Ramos (cell line): Measurements from ENCODE around the gene MUC5B.

ENCODE experiments used
- in situ Hi-C: fragments of 300-500 bp; cut with MboI; formaldehyde crosslinking; loops from one replicate; pipeline ENCODE4 v1.14.3; 2022; ENCODE audit warnings: low sequenced_read_pairs; ENCODE audit not compliant: unreplicated experiment

Gene MUC5B

DNA sequence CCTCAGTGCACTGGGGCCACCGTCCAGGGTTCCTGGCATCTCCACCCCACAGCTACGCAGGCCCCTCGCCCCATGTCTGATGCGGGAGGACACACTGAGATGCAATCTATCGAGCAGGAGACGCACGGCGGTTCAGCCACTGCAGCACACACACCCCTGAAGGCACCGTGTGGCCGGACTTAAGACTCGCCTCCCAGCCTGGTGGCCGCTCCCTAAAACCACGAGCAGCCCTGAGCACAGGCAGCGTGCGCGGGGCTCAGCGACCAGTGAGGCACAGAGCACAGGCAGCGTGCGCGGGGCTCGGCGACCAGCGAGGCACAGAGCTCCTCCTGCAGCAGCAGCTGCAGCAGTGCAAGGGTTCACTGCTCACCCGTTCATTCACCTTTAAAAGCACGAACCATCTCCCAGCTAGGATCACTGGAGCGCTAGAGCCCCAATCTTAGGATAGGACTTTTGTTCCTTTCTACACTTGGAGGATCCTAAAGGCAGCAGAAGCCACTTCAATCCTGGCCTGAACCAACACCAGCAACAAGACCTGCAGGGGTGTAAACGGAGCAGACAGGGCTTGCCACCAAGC, 55.2 kb downstream of the MUC5B start:
- in situ Hi-C loops, result no loop called here

DNA sequence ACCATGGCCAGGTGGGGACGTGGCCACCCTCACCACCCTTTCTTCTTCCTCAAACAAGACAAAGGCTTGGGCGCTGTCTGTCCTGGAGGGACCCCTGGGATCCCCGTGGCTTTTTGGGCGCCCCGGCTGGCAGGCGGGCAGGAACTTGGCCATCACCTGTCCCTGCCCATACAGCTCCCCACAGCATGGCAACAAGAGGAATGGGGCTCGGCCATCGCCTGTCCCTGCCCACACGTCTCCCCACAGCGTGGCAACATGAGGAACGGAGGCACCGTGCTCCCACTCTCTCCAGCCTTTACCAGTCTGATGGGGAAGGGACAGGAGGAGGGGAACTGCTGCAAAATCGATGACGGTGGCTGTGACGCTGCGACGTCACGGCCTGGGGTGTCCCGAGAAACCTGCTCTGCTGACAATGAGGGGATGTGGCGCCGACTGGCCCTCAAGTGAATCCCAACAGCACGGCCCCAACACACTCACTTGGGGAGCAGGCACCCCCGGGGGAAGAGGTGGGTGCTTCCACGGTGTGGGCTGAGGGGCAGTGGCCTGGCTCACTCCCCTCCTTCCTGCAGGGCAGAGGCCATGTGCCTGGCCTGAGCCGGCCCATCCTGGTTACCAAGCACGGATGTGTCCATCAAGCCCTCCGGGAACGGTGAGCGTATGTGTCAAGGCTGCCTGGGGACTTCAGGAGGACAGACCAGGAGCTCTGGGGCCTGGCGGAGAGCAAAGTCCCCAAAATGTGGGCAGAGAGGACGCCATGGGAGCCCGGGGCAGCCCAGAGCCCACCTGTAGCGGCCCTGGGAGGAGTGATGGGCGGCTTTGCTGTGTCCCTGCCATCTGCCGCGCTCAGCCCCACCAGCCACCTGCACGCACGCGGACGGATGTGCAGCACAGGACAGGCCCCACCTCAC, 56.2 kb downstream of the MUC5B start:
- in situ Hi-C loops, result no loop called here

DNA sequence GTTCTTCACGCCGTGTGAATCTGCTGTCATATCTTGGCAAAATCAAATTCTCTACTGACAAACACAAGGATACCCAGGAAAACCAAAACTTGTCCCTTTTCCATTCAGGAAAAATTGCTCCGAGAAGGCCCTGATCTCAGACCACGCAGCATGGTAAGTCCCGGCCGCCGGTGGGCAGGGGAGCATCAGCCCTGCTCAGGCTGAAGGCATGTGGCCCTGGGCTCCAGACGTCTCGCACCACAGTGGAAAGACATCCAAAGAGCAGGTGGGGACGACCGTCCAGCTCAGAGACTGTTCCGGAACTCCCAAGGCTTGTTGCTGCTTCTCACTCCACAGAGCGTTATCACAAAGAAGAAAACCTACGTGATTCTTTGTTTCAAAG, 56.8 kb downstream of the MUC5B start:
- in situ Hi-C loops, result no loop called here

DNA sequence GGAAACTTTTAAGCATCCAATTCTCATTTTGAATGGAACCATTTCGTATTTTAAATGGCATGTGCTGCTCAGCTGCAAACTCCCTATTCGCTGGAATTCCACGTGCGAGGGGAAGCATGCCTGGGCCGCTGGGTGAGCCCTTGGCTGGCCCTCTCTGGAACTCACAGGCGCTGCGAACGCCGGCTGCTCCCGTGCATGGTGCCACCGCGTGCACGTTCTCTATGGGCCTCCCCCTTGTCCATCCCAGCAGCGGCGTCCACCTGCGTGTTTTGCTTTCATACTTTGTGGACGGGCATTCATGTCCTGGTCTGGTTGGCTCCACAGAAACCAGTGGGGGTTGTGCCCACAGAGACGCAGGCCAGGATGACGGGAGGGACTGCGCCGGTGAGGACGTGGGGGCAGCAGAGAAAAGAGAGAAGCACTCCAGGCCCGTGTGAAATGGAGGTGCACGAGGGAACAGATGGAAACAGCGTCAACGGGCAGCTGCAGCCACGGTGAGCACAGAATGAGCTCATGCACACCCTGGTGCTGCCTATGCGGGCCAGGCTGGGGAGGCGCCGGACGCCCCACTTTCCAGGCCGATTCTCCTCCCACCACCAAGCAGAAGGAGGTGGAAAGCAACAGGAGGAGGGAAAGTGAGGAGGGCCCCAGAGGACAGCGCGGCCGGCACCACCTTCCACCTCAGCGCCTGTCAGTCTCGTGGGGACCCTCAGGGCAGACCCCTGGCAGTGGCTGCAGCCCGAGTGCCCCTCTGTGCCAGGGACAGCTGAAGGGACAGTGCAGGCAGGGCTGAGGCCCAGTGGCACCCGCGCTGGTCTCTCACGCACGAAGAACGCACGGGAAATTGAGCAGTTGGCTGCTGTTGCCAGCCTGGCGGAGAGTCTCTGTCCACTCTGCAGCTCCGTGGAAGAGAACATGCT, 57.5 kb downstream of the MUC5B start:
- in situ Hi-C loops, result no loop called here

DNA sequence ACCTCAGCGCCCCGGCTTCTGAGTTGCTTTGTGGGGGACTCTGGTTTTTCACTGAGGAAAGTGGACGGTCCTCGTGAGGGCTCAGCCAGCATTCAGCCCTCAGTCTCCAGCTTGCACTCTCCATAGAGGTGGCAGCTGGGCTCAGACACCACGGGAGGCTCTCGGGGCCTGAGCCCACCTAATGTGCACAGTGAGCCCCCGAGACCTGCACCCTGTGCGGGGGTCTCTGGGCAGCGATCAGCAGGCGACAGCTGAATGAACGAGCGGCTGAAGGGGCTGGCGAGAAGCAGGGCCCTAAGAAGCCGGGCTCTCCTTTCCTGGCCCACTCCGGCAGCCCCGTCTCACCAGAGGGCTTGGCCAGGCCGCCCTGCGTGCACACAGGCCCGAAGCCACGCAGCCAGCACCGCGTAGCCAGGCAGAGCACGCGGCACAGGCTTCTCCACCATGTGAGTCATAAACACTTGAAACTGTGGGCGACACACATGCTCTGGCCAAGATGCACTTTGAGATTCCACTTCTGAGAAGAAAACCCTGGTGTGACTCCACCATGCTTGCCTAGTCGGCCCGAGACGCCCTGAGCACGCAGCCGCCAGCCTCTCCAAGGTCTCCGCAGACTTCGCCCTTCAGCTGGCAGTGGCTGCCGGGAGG, 58.6 kb downstream of the MUC5B start:
- in situ Hi-C loops, result no loop called here

DNA sequence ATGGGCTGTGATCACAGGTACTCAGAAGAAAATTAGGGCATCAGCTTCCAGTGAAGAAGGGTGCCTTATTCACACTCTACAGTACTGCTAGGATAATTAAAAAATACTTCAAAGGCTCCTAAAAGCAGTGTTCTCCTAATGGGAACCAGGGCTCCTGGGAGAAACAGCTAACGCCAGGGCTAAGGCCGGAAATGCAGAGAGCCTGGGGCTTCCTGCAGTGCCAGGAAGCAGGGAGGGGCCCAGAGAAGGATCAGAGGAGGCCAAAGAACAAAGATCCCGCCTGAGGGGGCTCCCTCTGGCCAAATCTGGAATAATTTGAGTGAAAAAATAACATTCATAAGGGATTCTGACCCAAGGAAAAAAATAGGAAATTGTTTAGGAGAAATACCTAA, 59.1 kb downstream of the MUC5B start:
- in situ Hi-C loops, result no loop called here

DNA sequence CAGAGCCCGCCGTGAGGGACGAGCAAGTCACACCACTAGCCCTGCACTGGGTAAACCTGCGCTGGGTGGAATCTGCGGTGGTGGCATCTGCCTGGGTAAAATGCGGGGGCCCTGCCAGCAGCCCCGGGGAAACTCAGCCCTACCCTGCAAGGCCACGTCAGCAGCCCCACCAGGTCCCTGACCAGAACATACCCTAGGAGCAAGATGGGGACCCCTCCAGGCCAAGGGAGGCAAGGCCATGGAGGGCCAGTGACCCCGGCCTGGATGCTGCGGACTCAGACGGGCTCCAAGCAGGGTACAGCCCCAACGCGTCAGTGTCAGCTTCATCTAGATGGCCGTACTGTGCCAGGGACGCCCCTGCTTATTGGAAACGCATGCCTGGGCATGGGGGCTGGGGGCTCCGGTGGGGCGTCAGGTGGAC, 60.2 kb downstream of the MUC5B start:
- in situ Hi-C loops, result no loop called here

DNA sequence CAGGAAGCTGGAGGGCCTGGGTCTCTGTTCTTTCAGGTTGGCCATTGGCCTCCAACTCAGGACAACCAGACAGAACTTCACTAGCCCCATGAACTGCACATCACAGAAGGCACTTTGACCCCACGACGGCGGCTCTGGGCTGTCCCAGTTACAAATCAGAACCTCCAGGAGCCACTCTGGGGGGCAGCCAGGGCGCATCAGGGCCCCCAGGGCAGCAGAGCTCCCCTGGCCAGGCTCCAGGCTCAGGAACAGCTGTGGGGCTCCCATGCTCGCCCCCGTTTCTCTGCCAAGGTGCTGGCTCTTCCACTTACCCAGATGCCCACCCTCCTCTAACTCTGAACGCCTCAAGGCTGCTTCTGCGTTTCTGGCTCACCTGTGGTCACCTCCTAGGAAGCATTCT, 61.0 kb downstream of the MUC5B start:
- in situ Hi-C loops, result no loop called here

DNA sequence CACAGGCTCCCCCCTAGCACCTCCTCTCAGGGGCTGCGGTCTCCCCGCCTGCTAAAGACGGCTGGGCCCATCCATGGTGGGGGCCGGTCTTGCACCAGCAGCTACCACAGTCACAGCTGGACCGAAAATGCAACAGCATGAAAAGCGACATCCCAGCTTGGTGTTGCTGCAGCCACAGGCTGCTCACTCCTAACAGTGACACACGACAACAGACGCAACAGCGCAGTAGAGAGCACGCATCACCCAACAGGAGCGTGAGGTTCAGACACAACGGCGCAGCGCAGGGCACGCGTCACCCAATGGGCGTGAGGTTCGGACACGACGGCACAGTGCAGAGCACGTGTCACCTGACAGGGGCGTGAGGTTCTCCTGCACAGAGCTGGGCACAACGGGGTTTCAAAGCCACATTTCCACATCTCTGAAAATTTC, 62.5 kb downstream of the MUC5B start:
- in situ Hi-C loops, result no loop called here

DNA sequence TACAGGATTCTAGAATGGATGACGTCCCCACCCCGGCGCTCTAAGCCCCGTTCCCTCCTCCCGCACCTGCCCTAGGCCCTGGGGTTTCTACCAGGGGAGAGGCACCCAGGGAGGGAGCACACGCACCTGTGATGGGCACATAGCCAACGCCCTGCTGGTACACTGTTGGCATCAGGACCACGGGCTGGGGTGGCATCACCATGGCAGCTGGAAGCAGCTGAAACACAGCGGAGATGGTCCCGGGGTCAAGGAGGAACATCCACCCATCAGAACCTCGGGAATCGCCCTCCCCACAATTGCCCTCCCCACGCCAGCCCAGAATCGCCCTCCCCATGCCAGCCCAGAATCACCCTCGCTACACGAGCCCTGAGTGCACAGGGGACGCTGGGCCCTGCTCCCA, 63.0 kb downstream of the MUC5B start:
- in situ Hi-C loops, result no loop called here

DNA sequence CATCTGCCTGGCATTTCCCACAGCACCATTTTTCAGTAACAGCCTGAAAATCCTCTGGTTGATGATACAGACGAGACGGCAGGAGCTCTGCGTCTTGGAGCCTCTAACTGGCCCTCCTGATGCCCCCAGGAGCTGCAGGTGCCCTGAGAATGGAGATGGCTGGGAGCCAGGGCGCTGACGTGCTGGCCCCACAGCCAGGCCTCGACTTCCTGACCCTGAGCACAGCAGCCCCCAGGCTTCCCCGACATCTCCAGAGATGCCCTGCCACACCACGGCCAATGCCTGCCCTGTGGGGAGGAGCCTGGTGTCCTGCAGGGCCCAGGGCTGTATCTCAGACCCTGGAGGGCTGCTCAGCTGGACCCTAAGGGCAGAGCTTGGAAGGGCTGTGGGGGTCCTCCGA, 65.1 kb downstream of the MUC5B start:
- in situ Hi-C loops, result no loop called here

DNA sequence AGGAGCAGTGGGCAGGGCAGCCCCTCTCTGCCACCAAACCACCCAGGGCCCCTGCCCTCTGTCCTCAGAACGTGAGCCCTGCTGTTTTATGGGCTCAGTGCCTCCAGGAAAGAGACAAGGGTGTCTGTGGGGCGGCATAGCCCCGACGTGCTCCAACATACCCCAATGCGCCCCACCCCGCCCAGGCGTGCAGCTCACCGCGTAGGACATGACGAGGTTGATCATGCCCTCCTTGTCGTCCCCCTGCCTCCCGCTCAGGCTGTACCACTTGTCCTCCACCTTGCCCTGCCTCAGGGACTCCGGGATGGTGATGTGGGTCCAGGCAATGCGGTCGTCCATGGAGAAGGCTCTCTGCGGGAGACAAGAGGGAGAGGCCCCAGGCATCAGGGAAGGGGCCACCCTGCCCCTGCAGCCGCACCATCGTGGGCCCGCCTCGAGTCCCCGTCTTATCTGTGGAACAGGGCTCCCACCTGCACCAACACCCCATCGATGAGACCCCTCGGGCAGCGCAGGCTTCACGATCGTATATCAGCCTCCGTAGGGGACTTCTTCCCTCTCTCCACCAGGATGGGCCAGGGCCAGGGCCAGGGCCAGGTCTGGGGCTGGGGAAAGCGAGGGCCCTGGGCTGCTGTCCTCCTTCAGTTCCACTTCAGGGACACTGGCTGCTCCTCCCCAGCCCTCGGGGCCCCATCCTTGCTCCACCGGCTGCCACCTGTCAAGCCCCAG, 65.7 kb downstream of the MUC5B start:
- in situ Hi-C loops, result no loop called here

DNA sequence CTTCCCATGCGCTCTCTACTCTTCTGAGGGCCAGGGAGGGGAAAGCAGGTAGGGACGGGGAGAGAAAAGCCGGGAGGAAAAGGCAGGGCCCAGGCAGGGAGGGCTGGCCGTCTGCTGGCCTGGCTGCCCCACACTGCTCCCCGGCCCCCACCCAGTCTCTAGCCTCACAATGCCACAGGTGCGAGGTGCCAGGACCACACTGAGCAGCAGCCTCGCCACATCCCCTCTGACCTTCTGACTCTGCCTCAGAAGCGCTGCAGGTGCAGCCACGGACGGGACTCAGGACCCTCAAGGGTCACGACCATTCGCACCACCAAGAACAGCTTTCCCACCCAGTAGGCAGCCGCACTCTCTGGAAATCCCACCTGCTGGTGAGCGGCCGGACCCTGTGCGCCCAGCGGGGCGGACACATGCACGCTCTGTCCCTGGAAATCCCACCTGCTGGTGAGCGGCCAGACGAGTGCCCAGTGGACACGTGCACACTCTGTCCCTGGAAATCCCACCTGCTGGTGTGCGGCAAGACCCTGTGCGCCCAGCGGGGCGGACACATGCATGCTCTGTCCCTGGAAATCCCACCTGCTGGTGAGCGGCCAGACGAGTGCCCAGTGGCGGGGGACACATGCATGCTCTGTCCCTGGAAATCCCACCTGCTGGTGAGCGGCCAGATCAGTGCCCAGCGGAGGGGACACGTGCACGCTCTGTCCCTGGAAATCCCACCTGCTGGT, 66.5 kb downstream of the MUC5B start:
- in situ Hi-C loops, result no loop called here

DNA sequence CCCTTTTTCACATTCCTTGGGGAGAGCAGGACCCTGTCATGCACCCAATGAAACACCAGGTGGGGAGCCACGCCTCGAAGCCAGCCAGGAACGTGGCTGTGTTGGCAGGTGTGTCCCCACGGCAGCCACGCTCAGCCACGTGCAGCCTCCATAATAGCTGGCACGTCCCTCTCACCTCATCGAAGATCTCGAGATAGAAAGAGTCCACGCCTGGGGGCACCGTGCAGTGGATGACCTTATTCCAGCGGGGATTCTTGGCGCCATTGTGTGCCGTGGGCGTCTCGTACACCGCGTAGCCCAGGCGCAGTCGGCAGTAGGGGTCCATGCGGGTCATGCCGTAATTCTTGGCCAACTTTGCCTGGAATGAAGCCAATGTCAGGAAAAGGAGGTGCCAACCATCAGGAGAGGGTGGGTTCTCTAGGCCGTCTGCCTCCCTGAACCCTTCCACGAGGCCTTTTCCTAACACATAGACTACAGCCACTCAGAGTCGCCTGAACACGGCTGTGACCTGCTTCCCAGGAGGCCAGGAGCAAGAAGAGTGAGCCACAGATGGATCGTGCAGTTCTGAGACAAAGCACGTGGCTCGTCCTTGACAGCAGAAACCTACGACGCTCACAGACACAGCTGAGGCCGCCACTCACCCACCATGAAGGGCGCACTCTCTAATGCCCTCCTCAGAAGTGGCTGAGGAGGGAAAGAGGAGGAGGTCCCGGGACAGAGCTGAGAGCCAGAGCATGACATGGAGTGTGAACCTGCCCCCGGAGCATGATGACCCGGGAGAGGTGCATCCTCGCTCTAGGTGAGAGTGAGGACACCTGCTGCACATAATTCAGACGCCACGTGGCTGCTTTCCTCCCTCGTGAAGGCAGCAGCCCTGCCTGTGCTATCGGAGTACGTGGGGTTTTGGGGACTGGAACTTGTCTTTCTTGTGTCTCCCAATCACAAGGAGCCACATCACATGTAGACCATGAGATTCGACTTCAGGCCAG, 67.5 kb downstream of the MUC5B start:
- in situ Hi-C loops, result no loop called here

DNA sequence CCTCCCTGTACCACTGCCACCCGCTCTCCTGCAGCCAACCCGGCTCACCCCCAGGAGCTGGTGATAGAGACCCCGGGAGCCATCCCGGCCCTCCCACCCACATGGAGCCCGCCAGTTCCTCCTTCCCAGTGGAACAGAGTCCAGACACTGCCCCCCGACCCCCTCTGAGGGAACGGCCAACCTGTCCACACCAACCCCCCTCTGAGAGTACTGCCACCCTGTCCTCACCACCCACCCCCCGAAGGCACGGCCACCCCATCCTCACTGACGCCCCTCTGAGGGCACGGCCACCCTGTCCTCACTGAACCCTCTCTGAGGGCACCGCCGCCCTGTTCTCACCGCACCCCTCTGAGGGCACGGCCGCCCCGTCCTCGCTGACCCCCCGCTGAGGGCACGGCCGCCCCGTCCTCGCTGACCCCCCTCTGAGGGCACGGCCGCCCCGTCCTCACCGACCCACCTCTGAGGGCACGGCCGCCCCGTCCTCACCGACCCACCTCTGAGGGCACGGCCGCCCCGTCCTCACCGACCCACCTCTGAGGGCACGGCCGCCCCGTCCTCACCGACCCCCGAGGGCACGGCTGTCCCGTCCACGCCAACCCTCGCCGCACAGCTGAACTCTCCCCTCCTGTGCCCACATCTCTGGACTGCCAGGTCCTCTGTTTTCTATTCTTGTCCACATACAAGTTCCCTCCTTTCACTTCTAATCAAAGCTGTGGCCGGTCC, 68.6 kb downstream of the MUC5B start:
- in situ Hi-C loops, result no loop called here

DNA sequence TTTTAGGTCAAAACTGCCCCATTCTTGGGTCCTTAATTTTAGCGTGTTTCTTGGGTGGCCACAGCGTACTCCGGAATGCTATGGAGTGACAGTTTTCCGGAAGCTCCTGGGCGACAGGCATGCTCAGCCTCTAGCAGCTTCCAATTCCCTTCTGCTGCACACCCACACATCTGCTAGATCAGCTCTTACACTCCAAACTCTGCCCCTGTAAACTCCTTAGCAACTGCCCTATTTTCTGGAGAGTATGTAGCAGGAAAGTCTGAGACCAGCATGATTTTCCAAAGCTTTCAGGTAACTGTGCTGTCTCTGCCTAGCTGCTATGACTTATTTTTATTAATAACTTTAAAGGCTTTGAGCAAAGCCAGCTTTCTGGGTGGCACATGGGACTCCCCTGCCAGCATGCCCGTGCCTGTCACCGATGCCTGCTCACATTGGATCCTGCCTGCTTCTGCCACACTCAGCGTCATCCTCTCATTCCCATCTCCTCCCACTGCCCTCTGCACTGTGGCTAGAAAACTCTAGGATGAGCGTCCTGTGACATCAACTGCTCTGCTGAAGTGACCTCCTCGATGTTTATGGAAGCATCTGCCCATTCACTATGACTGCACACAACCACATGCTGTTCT, 69.3 kb downstream of the MUC5B start:
- in situ Hi-C loops, result no loop called here
